AG09309 (cell line): ENCODE measurements around the gene CRYZ.

ENCODE experiments used
- DNase-seq: peaks from one replicate; pipeline ENCODE4 v3.0.0-alpha.2; 2010; ENCODE audit warnings: low read depth
- H3K4me3 ChIP-seq: 2 replicates; pipeline ENCODE4 v1.5.1; 2011; ENCODE audit warnings: mild to moderate bottlenecking, low read depth, low read length, moderate library complexity; ENCODE audit not compliant: control insufficient read depth
- TF ChIP-seq, protein P1 (sequence below): IDR thresholded peaks from 2 replicates; pipeline ENCODE4 v1.5.1; 2011; ENCODE audit warnings: mild to moderate bottlenecking, low read depth, low read length, inconsistent platforms; ENCODE audit not compliant: insufficient read depth, control insufficient read depth; ENCODE audit errors: missing control alignments

The CRYZ gene

DNA sequence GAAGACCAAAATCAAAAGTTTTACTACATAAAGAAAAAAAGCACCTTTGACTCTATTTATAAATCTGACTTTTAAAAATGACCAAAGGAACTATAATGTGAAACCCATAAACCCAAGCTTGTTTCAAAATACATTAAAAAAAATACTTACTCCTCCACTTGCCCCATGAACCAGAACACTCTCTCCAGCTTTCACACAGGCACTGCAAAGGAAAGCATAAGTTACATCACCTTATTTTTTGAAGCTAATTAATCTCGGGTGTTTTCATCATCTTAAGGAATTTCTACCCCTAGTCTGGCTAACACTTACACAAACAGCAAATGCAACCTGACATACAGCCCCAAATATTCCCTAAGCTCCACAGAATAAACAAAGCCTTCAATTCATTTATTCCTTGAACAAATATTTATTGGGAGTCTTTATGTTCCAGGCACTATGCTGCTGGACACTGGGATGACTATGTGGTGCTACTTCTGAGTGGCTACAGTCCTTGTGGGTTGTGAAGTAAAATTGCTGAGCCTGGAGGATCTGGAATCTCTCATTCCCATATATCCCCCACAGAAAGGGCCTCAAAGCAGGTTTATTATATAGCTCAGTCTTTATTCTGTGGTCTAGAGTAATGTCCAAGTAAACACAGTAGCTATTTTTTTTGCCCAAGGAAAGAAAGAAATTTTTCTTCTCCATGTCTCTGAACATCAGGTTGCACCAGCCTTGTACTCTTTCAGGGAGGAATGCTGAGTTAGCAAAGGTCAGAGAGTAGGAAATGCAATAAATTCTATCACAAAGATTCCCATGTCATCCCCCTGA is 18.2 kb downstream of the CRYZ start:
- DNase-seq, result no peak
- TF ChIP-seq, protein P1, sequence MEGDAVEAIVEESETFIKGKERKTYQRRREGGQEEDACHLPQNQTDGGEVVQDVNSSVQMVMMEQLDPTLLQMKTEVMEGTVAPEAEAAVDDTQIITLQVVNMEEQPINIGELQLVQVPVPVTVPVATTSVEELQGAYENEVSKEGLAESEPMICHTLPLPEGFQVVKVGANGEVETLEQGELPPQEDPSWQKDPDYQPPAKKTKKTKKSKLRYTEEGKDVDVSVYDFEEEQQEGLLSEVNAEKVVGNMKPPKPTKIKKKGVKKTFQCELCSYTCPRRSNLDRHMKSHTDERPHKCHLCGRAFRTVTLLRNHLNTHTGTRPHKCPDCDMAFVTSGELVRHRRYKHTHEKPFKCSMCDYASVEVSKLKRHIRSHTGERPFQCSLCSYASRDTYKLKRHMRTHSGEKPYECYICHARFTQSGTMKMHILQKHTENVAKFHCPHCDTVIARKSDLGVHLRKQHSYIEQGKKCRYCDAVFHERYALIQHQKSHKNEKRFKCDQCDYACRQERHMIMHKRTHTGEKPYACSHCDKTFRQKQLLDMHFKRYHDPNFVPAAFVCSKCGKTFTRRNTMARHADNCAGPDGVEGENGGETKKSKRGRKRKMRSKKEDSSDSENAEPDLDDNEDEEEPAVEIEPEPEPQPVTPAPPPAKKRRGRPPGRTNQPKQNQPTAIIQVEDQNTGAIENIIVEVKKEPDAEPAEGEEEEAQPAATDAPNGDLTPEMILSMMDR, result no peak
- H3K4me3 ChIP-seq, result no peak overlapping the region

DNA sequence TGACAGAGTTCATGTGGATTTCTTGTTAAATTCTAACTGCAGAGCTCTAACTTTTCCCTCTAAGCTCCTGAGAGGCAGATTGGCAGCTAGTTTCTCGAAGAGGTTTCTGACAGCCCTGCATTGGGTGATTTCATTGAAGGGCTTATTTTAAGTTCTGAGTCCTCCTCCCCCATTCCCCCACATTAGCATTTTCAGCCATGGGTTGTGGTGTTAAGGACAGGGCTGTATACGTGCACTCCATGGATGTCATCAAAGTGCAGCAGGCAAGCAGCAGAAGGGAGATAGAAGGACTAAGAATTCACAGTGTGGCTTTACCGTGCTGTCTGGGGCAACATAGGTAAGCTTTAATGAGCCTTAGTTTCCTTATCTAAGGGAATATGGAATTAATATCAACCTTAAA is 19.0 kb downstream of the CRYZ start:
- H3K4me3 ChIP-seq, result no peak overlapping the region
- DNase-seq, result no peak
- TF ChIP-seq, protein P1, result no peak

DNA sequence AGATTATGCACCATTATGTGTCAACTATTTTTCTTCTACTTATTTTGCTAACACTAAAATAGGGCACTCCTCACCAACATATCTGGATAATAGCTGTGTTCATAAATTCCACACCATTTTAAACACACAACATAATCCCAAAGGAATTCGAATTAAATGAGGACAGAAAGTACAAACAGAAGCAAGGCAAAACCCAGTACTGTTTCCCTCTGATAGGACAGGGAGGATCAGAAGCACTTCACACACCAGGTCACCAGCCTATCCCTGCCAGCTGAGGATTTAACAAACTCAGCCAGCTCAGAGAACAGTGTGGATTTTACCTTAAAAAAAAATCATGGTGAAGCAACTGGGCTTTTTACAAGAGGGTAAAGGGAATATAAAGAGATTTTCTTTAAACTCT is 20.0 kb downstream of the CRYZ start:
- TF ChIP-seq, protein P1, result no peak
- no peak for DNase-seq

DNA sequence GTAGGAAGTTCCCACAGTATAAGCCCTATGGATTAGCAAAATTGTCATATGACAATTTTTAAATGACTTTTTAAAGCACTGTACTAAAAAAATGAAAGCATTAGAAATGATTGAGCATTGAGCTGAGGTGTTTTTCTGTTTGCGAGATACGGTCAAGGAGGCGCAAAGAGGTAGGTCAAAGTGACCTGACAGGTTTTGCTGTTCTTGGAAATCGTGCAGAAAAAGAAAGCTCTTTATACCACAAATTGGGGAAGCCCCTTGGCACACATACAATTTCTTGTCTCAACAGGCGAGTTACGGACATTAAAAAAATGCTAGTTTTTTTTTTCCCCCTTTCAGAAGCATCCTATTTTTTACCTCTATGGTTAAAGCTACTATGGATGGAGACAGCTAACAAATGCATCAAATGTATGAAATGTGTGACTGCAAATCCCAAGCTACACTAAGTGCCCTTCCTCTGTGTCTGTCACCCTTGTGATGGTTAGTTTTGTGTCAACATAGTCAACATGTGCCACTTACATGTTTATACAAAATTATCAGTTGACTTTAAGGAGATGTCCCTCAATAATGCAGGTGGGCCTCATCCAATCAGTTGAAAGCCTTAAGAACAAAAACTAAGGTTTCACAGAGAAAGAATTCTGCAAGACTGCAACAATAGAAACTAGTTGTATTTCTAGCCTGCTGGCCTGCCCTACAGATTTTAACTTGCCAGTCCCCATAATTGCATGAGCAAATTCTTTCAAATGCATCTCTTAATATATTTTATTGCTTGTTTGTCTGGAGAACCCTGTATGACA is 29.3 kb downstream of the CRYZ start:
- no peak overlapping the region for H3K4me3 ChIP-seq
- TF ChIP-seq, protein P1, result no peak

More for the DNA sequence above, 20.0 kb downstream of the CRYZ start:
- H3K4me3 ChIP-seq, result no peak overlapping the region

DNA sequence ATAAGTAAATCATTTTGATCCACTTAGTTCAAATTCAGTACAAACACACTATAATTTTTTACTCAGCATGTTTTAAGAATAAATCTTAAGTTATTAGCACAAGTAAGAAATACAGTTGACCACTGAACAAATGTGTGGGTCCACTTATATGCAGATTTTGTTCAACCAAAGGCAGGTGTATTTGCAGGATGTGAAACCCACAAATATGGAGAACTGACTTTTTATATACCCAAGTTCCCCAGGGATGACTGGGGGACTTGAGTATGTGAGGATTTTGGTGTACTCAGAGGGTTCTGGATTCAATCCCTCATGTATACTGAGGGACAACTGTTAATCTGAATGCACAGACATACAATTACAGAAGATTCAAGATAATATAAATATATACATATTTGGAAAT is 33.5 kb downstream of the CRYZ start:
- no peak for DNase-seq
- TF ChIP-seq, protein P1, result no peak
- no peak overlapping the region for H3K4me3 ChIP-seq

More for the DNA sequence above, 29.3 kb downstream of the CRYZ start:
- DNase-seq, result no peak

DNA sequence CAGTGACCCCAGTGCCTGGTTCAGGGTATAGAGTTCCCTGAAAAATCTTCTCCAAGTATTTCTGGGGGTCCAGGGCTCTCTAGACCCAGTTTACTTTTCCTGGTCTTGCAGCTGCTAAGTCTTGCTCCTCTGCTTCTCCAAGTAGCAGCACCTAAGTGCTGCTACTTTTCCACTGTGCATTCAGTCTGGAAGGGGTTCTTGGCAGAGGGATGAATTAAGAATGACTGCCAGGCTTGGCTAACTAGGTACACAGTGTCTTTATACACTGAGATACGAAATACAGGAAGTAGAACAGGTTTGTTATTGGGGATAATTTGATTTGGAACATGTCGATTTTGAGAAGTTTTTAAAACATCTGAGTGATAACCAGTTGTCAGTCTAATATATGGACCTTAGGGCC is 35.0 kb downstream of the CRYZ start:
- no peak for DNase-seq
- TF ChIP-seq, protein P1, result no peak
- no peak overlapping the region for H3K4me3 ChIP-seq
